Activated CD4-positive, alpha-beta memory T cell treated with anti-CD3 and anti-CD28 coated beads, Interleukin-2, amount 10 ng/mL, durations not matched to agents 7 days and 5 days (primary cell): ENCODE results near the gene TNP2. TPM values are rescaled to one million over a fixed set of nuclear protein-coding genes. Genes with fewer than 3 reads are reported as not detected.

Experiments used
- CTCF ChIA-PET: fragments of 350-600 bp; sonication (Branson Sonifier 250); formaldehyde crosslinking; loops from one replicate; lab custom pipeline; 2021; ENCODE audit warnings: antibody characterized with exemption, inconsistent platforms; lab: Charles Lee
- POLR2A ChIA-PET: fragments of 350-600 bp; sonication (Branson Sonifier 250); formaldehyde crosslinking; loops from one replicate; lab custom pipeline; 2021; ENCODE audit warnings: antibody characterized with exemption; lab: Charles Lee
- DNase-seq: peaks from one replicate; pipeline ENCODE4 v3.0.0-alpha.2; 2020
- H3K27ac Mint-ChIP-seq: one replicate; pipeline ENCODE4 v1.8.0; 2021; ENCODE audit warnings: mild to moderate bottlenecking, mixed read lengths
- H3K27me3 Mint-ChIP-seq: one replicate; pipeline ENCODE4 v1.8.0; 2021; ENCODE audit warnings: mixed read lengths
- H3K36me3 Mint-ChIP-seq: one replicate; pipeline ENCODE4 v1.8.0; 2021; ENCODE audit warnings: low read depth, mixed read lengths
- H3K4me1 Mint-ChIP-seq: one replicate; pipeline ENCODE4 v1.8.0; 2021; ENCODE audit warnings: mixed read lengths
- H3K4me3 Mint-ChIP-seq: one replicate; pipeline ENCODE4 v1.8.0; 2021; ENCODE audit warnings: mild to moderate bottlenecking, mixed read lengths
- H3K9me3 Mint-ChIP-seq: one replicate; pipeline ENCODE4 v1.8.0; 2021; ENCODE audit warnings: mixed read lengths
- total RNA-seq, 2 experiments: library from RNA; stranded (reverse); gene quantifications; one replicate each; pipeline ENCODE4 v1.2.3, GENCODE V29; 2021

TNP2 gene
- total RNA-seq, 2 experiments from 2014 or later: not detected

DNA sequence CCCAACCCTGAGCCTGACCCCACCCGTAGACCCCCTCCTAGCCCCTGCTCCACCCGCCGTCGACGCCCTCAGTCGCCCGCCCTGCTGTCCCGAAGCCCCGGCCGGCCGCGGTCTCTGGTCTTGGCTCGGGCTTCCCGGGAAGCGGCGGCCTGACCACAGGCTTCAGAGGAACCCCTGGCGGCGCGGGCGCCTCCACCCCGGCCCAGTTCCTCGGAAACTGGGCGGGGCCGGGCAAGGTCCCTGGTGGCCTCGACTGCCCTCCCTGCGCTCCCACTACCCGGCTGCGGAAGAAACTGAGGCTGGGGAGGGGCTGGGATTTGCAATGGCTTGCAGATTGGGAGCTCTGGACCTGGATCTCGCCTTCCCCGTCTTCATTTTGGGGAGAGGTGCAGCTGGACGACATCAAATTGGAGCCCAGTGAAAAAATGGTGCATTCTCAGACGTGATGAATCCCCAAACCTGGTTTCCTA is 12.4 kb downstream of the TNP2 start:
- Mint-ChIP-seq H3K4me3 (peak overlapping the region; percentile 94), H3K9me3 (no peaks in the 10 kb centered on the region), H3K36me3 (peaks cover 43% of the 10 kb centered on the region), H3K27ac (peak overlapping the region; percentile 94), H3K27me3 (peaks cover 12% of the 10 kb centered on the region), H3K4me1 (peaks cover 45% of the 10 kb centered on the region)
- peak; percentile 54 for DNase-seq
- POLR2A ChIA-PET: interaction anchor here (0.7 to 10.1 kb wide), 44 partner anchors 9 to 823 kb away, joined by 3 to 309 read pairs (median 10); partner anchors contain the start of gene CIITA
- CTCF ChIA-PET: interaction anchor here (0.6 to 8.0 kb wide), 40 partner anchors 11 to 304 kb away, joined by 3 to 233 read pairs (median 6); no protein-coding TSS in a partner anchor

GRCh38 chr16:11255737-11256660 is 13.1 kb downstream of the TNP2 start, which contains the start of gene SOCS1:
SOCS1 (minus strand) TSS chr16:11256204; CDS start chr16:11255478, 726 bp downstream.
- CTCF ChIA-PET: interaction anchor here (0.6 to 8.0 kb wide), 50 partner anchors 8 to 330 kb away, joined by 3 to 233 read pairs (median 5); no protein-coding TSS in a partner anchor
- Mint-ChIP-seq H3K4me3 (peak within 1 kb of the TSS; percentile 94), H3K9me3 (no peaks in the 10 kb centered on the region), H3K27me3 (peaks cover 12% of the 10 kb centered on the region), H3K36me3 (peaks cover 47% of the 10 kb centered on the region), H3K4me1 (peaks cover 51% of the 10 kb centered on the region), H3K27ac (peak within 1 kb of the TSS; percentile 94)
- POLR2A ChIA-PET: interaction anchor here (0.6 to 10.1 kb wide), 64 partner anchors 8 to 824 kb away, joined by 3 to 309 read pairs (median 5); partner anchors contain the start of gene CIITA
- peak; percentile 92 for DNase-seq

DNA sequence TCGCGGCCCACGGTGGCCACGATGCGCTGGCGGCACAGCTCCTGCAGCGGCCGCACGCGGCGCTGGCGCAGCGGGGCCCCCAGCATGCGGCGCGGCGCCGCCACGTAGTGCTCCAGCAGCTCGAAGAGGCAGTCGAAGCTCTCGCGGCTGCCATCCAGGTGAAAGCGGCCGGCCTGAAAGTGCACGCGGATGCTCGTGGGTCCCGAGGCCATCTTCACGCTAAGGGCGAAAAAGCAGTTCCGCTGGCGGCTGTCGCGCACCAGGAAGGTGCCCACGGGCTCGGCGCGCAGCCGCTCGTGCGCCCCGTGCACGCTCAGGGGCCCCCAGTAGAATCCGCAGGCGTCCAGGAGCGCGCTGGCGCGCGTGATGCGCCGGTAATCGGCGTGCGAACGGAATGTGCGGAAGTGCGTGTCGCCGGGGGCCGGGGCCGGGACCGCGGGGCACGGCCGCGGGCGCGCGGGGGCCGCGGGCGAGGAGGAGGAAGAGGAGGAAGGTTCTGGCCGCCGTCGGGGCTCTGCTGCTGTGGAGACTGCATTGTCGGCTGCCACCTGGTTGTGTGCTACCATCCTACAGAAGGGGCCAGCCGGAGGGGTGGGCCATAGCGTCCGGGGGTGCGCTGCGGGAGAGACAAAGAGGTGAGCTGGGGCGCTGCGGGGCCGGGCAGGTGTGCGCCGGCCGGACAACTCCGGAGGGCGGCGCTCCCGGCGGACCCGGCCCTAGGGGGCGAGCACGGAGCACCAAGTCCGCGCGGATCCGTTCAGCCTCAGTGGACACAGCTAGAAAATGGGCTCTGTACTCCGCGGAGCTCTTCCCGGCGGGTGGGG is 14.0 kb downstream of the TNP2 start:
- CTCF ChIA-PET: interaction anchor here (0.6 to 8.0 kb wide), 45 partner anchors 9 to 331 kb away, joined by 3 to 233 read pairs (median 5); no protein-coding TSS in a partner anchor
- Mint-ChIP-seq H3K9me3 (no peaks in the 10 kb centered on the region), H3K36me3 (peaks cover 56% of the 10 kb centered on the region), H3K4me3 (peak overlapping the region; percentile 92), H3K4me1 (peaks cover 57% of the 10 kb centered on the region), H3K27ac (peak overlapping the region; percentile 92), H3K27me3 (peaks cover 6% of the 10 kb centered on the region)
- DNase-seq: peak; percentile 68
- POLR2A ChIA-PET: interaction anchor here (0.8 to 10.1 kb wide), 58 partner anchors 8 to 542 kb away, joined by 3 to 309 read pairs (median 6); partner anchors contain the start of gene CIITA

DNA sequence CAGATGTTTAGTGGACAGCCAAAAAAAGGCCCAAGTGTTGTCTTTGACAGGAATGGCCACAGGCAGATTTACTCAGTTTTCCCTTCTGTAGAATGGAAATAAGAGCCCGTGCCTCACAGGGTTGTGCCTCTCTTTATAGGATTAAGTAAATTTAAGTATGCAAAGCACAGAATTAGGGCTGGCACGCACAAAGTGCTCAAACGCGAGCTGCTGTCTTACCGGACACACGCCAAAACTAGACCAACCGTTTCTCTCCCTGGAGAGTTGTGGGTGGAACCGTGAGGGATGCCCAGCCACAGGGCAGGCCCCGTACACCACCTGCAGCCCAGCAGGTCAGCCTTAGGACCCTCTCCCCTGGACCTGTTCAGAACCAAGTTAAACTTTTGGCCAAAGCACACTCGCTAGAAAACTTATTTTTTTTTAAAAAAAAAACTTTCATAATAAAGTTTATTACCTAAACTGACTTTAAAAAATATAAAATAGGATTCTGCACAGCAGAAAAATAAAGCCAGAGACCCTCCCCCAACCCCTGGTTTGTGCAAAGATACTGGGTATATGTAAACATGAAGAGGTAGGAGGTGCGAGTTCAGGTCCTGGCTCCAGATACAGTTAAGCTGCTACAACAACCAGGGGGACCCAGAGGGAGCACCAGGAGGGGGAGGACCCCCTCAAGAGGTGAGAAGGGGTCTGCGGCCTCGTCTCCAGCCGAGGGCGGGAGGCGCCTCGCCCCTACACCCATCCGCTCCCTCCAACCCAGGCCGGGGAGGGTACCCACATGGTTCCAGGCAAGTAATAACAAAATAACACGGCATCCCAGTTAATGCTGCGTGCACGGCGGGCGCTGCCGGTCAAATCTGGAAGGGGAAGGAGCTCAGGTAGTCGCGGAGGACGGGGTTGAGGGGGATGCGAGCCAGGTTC is 14.9 kb downstream of the TNP2 start:
- peak; percentile 39 for DNase-seq
- peaks cover 63% of the 10 kb centered on the region for H3K36me3 Mint-ChIP-seq
- peaks cover 56% of the 10 kb centered on the region for H3K4me1 Mint-ChIP-seq
- peak overlapping the region; percentile 92 for H3K4me3 Mint-ChIP-seq
- no peaks in the 10 kb centered on the region for H3K27me3 Mint-ChIP-seq
- no peaks in the 10 kb centered on the region for H3K9me3 Mint-ChIP-seq
- CTCF ChIA-PET: interaction anchor here (0.6 to 8.0 kb wide), 29 partner anchors 8 to 332 kb away, joined by 3 to 233 read pairs (median 5); no protein-coding TSS in a partner anchor
- POLR2A ChIA-PET: interaction anchor here (0.7 to 10.1 kb wide), 41 partner anchors 8 to 544 kb away, joined by 3 to 309 read pairs (median 6); no protein-coding TSS in a partner anchor
- H3K27ac Mint-ChIP-seq: peak overlapping the region; percentile 92

GRCh38 chr16:11253009-11253994 is 15.8 kb downstream of the TNP2 start:
- Mint-ChIP-seq H3K27me3 (no peaks in the 10 kb centered on the region), H3K27ac (peak overlapping the region; percentile 92), H3K36me3 (peaks cover 69% of the 10 kb centered on the region), H3K4me1 (peaks cover 54% of the 10 kb centered on the region), H3K4me3 (peak overlapping the region; percentile 92), H3K9me3 (no peaks in the 10 kb centered on the region)
- ChIA-PET POLR2A (interaction anchor here (0.7 to 10.1 kb wide), 42 partner anchors 15 to 545 kb away, joined by 3 to 309 read pairs (median 8); no protein-coding TSS in a partner anchor), CTCF (interaction anchor here (0.9 to 8.0 kb wide), 20 partner anchors 10 to 295 kb away, joined by 3 to 233 read pairs (median 8); no protein-coding TSS in a partner anchor)
- peak; percentile 72 for DNase-seq

DNA sequence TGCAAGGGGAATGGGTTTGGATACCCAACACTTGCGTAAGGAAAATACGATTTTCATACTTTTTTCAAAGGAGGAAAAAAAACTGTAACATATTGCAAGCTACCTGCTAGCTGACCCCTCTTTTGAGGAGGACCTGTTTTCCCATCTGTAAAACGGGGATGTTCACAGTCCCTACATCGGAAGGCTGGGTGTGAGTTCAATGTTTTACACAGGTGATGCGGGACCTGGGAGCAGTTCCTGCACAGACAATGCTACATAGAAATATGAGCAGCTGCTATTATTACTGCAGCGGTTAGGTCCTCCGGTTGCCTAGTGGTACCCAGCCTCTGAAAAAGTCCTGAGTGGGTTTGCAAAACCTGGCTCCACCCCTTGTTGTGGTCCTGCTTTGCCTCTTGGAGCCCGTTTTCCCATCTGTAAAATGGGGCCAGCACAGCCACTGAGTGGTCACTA is 16.6 kb downstream of the TNP2 start:
- peak; percentile 34 for DNase-seq
- Mint-ChIP-seq H3K4me3 (peak overlapping the region; percentile 92), H3K27me3 (no peaks in the 10 kb centered on the region), H3K4me1 (peaks cover 55% of the 10 kb centered on the region), H3K9me3 (no peaks in the 10 kb centered on the region), H3K36me3 (peaks cover 74% of the 10 kb centered on the region), H3K27ac (peak overlapping the region; percentile 92)
- ChIA-PET CTCF (interaction anchor here (0.8 to 6.6 kb wide), 18 partner anchors 12 to 292 kb away, joined by 3 to 50 read pairs (median 6); no protein-coding TSS in a partner anchor), POLR2A (interaction anchor here (0.7 to 10.1 kb wide), 34 partner anchors 16 to 302 kb away, joined by 3 to 309 read pairs (median 4); no protein-coding TSS in a partner anchor)

- Mint-ChIP-seq H3K4me3 (peak overlapping the region; percentile 92), H3K4me1 (peaks cover 54% of the 10 kb centered on the region), H3K9me3 (no peaks in the 10 kb centered on the region), H3K27ac (peak overlapping the region; percentile 92), H3K36me3 (peaks cover 75% of the 10 kb centered on the region), H3K27me3 (no peaks in the 10 kb centered on the region)
- POLR2A ChIA-PET: interaction anchor here (0.7 to 10.1 kb wide), 35 partner anchors 15 to 301 kb away, joined by 3 to 309 read pairs (median 4); no protein-coding TSS in a partner anchor
- DNase-seq: peak; percentile 84
- CTCF ChIA-PET: interaction anchor here (0.8 to 6.6 kb wide), 18 partner anchors 11 to 291 kb away, joined by 3 to 50 read pairs (median 6); no protein-coding TSS in a partner anchor
These were observed 17.3 kb downstream of the TNP2 start for GRCh38 chr16:11251525-11252481.

DNA sequence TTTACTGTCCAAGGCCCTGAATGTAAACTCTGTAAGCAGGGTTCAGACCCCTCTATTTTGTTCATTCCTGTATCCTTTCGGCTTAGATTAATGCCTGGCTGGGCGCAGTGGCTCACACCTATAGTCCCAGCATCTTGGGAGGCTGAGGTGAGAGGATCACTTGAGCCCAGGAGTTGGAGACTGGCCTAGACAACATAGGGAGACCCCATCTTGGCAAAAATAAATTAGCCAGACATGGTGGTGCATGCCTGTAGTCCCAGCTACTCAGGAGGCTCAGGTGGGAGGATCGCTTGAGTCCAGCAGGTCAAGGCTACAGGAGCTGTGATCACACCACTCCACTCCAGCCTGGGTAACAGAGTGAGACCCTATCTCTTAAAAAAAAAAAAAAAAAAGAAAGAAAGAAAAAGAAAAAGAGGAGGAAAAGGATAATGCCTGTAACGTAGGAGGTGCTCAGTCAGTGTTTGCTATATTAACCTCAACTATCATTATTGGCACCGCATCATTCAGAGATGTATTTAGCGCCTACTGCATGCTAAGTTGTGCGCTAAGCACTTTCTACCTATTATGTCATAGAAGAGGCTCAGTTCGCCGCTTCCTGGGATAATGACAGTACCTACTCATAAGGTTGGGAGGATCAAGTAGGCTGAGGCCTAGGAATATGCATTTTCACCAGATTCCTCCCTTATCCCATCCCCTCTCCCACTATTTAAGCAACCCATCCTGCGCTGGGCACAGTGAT is 18.2 kb downstream of the TNP2 start:
- CTCF ChIA-PET: interaction anchor here (1.5 to 6.6 kb wide), 7 partner anchors 44 to 287 kb away, joined by 4 to 50 read pairs (median 6); no protein-coding TSS in a partner anchor
- DNase-seq: no peak
- no peaks in the 10 kb centered on the region for H3K9me3 Mint-ChIP-seq
- H3K4me1 Mint-ChIP-seq: peaks cover 60% of the 10 kb centered on the region
- H3K36me3 Mint-ChIP-seq: peaks cover 74% of the 10 kb centered on the region
- POLR2A ChIA-PET: interaction anchor here (1.0 to 10.1 kb wide), 14 partner anchors 15 to 282 kb away, joined by 3 to 309 read pairs (median 10); no protein-coding TSS in a partner anchor
- no peaks in the 10 kb centered on the region for H3K27me3 Mint-ChIP-seq
- no peak overlapping the region for H3K4me3 Mint-ChIP-seq
- H3K27ac Mint-ChIP-seq: peak overlapping the region; percentile 92
